B cell (primary cell): ENCODE results near the gene TTC21A.

Source experiments
- CTCF ChIP-seq: fragments of 200-600 bp; IDR thresholded peaks from one replicate; pipeline ENCODE4 v1.8.0; 2022; ENCODE audit warnings: antibody characterized with exemption, mild to moderate bottlenecking
- EZH2 ChIP-seq: IDR thresholded peaks from 2 replicates; pipeline ENCODE4 v1.6.1; 2012; ENCODE audit warnings: borderline replicate concordance, low read depth, mild to moderate bottlenecking, moderate library complexity, low read length; ENCODE audit not compliant: insufficient read depth, poor library complexity, severe bottlenecking

DNA sequence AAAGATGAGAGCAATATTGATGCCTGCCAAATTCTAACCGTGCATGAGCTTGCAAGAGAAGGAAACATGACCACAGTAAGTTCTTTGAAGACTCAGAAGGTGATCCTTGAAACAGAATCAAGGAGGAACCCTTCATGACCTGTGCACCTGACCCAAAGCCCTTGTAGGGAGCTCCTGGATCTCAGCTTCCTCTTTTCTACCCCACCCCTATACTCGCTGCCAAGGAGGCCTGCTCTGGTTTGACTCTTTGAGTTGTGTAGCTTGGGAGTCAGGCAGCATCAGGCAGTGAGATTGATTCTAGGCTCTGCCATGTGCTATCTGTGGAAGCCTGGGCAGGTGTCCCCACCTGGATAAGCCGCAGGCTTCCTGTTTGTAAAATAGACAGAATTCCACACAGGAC, 10.6 kb downstream of the TTC21A start:
- TF ChIP-seq CTCF (no peak), EZH2 (no peak)
